GM12875 (cell line): Measurements from ENCODE around the gene ABCA1.

Source experiments
- H3K4me3 ChIP-seq: one replicate; pipeline ENCODE4 v1.5.1; 2011; ENCODE audit warnings: low read depth, low read length, control low read depth
- TF ChIP-seq, protein P1 (sequence below): IDR thresholded peaks from 2 replicates; pipeline ENCODE4 v1.5.1; 2011; ENCODE audit warnings: low read depth, mild to moderate bottlenecking, control low read depth, inconsistent platforms, low read length, moderate library complexity, borderline replicate concordance; ENCODE audit not compliant: insufficient read depth

The ABCA1 gene

DNA sequence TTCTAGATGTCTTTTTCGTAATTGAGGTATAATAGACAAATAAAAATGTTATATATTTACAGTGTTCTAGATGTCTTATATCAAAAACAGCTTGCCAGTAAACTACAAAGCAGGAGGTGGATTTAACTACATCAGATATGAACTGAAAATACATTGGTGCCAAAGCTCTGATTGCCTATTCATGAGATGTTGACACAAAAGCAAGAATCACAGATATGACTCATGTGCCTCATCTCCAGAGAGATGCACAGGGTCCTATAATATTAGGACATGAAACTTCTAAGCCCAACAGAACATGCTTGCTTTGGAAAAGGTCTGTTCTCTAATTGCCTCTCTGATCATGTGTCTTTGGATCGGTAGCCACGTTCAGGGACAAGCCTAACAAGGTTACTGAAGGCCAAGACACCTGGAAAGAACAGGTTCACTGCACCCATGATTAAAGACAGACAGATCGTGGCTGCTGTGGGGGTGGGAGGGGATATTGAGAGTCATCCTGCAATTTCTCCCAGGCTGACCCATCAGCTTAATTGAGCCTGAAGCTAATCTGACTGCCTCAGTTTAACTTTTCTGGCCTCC lies 16.8 kb downstream of the ABCA1 start:
- TF ChIP-seq, protein P1, sequence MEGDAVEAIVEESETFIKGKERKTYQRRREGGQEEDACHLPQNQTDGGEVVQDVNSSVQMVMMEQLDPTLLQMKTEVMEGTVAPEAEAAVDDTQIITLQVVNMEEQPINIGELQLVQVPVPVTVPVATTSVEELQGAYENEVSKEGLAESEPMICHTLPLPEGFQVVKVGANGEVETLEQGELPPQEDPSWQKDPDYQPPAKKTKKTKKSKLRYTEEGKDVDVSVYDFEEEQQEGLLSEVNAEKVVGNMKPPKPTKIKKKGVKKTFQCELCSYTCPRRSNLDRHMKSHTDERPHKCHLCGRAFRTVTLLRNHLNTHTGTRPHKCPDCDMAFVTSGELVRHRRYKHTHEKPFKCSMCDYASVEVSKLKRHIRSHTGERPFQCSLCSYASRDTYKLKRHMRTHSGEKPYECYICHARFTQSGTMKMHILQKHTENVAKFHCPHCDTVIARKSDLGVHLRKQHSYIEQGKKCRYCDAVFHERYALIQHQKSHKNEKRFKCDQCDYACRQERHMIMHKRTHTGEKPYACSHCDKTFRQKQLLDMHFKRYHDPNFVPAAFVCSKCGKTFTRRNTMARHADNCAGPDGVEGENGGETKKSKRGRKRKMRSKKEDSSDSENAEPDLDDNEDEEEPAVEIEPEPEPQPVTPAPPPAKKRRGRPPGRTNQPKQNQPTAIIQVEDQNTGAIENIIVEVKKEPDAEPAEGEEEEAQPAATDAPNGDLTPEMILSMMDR: no peak
- no peak overlapping the region for H3K4me3 ChIP-seq

DNA sequence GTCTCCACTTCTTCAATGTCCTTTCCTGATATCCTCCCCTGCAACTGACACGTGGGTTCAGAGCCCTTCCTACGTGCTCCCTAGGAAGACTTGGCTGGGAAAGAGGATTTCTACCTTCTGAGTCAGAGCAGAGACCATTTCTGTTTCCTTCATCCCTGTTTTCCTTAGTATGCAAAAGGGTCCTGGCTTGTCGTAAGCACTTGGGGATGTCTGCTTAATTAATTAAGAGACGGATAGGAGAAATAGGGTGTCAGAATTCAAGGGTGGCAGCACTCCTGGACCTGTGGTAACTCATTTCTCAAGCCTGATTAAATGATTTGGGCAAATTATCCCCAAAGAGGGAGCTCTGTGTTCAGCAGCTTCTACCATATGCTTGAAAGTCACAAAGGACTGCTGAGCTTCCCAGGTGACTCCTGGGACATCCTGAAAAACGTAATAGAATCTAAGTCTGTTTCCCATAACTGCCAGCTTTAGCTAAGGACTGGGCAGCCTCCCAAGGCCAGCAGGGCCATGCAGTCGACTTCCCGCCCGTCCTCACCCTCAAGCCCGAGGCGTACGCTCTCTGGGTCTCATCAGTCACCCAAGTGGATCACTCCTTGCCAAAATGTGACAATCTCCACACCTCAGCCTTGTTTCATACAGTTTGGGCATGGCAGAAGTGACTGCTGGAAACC lies 20.5 kb downstream of the ABCA1 start:
- TF ChIP-seq, protein P1: no peak
- H3K4me3 ChIP-seq: no peak overlapping the region

GRCh38 chr9:104906441-104907277 lies 21.3 kb downstream of the ABCA1 start:
- TF ChIP-seq, protein P1: no peak
- H3K4me3 ChIP-seq: no peak overlapping the region

GRCh38 chr9:104905931-104906330 lies 22.0 kb downstream of the ABCA1 start:
- TF ChIP-seq, protein P1: no peak

DNA sequence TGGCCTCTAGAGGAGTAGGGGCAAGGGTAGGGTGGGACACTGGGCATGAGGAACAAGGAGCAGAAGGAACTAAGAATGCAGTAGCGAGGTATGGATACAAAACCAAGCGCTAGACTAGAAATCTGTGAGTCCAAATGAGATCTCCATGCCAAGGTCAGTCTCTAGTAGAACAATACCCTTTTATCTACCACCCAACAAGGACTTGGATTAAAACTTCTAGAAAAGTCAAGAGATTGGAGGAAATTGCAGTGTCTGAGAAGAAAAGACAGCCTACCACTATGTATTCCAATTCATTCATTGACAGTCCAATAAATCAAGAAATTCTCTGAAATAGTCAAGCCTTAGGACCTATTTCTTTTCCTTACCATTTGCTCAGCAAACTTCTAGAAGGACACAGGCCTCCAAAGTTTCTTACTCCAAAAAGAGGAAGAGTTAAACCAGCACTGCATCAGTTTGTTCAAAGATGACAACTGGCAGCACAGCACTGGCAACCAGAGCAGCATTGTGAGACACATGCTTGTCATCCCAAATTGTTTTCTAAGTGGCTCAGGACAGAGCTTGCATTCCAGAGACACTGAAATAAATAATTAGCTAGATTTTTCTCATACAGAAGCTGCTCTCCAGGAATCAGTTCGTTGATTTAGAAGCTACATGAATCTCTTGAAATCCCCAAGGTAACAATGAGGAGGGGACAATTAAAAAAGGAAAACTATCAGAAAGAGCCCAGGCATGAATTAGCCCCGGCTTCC lies 22.6 kb downstream of the ABCA1 start:
- no peak overlapping the region for H3K4me3 ChIP-seq
- TF ChIP-seq, protein P1: no peak

More at GRCh38 chr9:104905931-104906330, 22.0 kb downstream of the ABCA1 start:
- no peak overlapping the region for H3K4me3 ChIP-seq

DNA sequence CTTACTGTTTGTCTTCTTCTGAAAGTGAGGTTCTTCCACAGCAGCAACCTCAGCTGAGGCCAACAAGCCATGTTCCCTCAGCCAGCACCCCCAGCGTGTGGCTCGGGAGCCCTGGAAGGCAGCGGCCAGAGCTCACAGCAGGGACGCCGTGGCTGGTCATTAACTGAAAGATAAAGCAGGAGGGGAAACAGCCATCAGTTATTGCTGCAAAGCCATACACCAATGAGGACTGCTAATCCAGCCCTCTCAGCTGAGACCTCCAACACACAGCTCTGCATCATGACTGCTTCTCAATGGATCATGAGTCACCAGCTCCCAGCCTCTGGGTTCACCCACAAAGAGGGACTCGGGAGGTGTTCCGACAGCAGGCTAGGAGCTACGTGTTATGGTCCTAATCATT lies 24.3 kb downstream of the ABCA1 start:
- no peak overlapping the region for H3K4me3 ChIP-seq
- TF ChIP-seq, protein P1: no peak
